GM18517 (cell line): ENCODE results near the gene LST1.
"Not testable (repeated sequence)": the region's sequence is repeated elsewhere in the genome, so short reads cannot be mapped to it uniquely, and the experiment has no call there.

ENCODE experiments used
- ATAC-seq: cut with Tn5 transposase; IDR thresholded peaks from one replicate; pipeline ENCODE4 v1.9.1; 2021; ENCODE audit warnings: mild to moderate bottlenecking, moderate library complexity; ENCODE audit not compliant: unreplicated experiment

The LST1 gene

GRCh38 chr6:31586008-31586407 lies at the start of gene LST1:
LST1 (plus strand) TSS chr6:31586277; CDS start chr6:31587300, 1,023 bp downstream.
- ATAC-seq, result no peak

DNA sequence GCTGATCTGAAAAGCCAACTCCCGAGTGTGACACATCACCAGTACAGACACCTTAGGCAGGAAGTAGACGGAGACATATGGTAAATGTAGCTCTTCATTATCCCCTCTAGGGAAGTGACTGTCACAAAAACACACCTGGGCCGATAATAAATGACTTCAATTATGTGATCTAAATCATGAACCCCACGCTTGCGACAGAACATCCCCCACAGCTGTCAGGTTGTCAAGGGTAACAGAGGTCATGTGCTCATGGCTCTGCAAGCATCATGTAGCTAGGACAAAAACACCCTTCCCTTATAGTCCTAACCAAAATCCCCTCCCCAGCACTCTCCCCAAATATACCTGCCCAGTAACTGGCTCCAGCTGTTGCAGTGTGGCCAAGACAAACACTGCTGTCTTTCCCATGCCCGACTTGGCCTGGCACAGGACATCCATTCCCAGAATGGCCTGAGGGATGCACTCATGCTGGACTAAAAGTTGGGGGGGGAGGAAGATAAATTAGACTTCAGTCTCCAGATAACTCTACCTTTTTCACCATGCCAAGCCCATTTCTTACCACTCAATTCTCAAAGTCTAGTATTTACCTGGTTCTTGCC lies 47.2 kb upstream of the LST1 start:
- ATAC-seq, result no peak

DNA sequence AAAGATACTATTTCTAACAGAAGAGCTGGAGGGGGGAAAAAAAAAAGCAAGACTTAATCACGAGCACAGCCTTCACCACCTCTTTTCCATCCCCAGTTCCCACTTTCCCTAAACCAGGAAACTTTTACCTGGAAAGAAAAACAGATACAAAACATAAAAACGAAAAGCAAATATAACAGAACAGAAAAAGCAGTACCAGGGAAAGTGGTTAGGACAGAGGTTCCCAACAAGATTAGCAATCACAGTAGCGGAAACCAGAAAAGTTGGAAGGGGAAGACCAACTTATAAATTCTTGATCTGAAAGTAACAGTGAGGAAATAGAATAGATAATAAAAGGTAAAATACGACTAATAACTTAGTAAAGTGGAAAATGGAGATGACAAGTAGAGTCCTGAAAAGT lies 45.4 kb upstream of the LST1 start:
- ATAC-seq, result no peak

DNA sequence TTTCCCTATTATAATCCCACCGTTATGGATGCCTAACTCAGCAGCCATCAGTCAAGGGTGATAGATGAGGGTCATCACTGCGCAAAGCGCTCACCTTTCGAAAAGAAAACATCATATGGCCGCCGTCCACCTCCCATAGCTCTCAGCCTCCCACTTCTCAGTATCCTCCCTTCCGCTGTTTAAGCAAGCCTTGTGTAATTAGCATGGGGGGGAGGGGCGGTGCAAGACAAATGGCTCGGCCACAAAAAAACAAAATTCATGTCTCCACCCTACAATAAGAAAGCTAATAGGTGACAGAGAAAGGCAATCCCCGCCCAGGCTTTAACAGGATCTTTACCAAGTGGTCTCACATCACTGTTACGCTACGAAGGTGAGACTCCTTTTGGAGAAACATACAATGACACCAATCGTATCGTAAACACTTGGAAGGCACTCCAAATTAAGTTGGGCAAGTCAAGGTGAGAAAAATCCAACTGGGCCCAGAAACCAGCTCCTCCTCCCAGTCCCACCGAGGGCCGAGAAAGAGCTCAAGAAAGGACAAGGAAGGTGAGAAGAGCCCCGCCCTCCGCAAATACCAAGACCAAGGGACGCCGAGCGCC lies 44.9 kb upstream of the LST1 start:
- no peak for ATAC-seq

DNA sequence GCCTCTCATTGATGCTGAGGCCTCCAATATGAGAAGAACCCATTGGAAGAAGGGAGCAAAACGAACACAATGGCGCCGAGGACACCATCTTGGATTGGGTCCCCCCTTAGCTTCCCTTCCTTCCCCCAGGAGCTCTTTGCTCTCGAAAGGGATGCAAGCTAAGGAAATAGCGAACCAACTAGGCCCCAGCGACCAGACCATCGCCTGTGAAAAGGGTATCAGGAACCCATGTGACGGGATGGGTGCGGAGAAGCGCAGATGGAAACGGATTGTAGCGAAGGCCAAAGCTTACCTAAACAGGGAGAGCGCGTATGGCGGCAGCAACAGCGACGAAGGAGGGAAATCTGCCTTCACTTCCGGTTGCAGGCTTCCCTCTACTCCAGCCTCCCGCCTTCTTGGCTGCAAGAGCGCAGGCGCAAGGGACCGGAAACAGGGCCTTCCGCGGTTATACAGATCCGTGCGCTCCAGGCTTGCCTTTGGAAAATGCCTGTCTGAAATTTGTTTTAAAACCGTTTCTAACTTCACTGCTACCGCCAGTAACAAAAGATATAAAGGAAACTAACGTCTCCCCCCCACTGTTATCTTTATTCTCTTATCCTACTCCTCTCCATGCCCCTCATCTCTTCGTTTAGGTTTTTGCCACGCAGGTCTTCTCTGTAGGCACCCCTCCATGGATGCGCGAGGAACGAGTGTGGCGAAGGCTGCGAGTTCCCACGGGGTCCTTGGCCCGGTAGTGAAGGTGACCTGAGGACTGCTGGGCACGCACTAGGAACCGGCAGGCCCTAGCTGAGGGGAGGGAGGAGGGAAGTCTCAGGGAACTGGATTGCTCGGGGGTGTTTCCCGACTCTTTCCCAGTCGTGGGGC lies 44.2 kb upstream of the LST1 start, which contains the start of gene DDX39B:
Gene DDX39B (minus strand): TSS at position 346 of the 864 bp plus-strand sequence. CDS start 1,471 bp downstream, outside the sequence.
- ATAC-seq, result peak; percentile 63

GRCh38 chr6:31543639-31544038 lies 42.4 kb upstream of the LST1 start:
- ATAC-seq, result no peak

- ATAC-seq, result no peak
Observed at GRCh38 chr6:31544676-31545075, 41.4 kb upstream of the LST1 start.

DNA sequence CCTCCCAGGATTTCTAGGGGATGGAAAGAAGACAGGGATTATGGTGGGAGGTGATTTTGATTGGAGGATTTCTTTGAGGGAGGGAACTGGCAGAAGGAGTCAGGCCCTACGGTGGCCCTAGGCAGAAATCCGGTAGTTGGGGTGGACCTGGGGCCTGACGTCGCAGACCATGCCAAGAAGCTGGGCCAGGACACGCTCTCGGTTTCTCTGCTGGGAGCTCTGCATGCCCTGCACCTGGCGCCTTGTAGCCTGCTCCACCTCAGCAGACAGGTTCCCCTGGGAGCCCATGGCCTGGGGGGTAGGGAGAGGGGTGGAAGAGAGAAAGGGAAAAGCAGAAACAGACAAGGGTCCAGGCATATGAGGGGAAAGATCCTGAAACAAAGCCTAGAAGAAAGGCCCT lies 40.8 kb upstream of the LST1 start:
- no peak for ATAC-seq

DNA sequence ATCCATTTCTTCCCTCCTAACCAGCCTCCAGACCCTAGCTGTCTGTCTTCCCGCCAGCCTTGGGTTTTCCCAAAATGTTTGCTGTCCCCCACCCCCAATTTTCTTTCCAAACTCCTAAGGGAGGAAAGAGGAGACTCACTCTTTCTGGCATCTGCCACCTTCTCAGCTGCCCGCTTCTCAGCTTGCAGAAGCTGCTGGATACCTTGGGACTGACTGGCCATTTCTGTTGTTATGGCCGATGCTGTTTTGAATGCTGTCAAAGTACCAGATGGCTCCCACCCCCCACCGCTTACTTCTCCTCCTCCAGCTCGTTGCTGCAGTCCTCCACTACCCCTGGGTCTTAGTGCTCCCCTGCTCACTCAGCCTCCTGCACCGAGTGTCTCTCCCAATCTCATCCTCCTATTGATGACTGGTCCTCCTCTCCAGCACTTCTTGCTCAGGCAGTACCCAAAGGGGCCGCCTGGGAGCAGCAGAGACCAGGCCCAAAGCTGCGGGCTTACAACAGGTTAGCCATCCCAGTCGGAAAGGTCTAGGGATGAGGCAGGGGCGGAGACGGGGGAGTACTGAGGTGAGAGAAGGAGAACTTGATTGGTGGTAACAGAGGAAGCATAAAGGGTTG lies 39.6 kb upstream of the LST1 start, which contains the start of gene ATP6V1G2:
Gene ATP6V1G2 (minus strand): TSS at position 270 of the 619 bp plus-strand sequence. CDS start 49 bp downstream, at position 221.
- peak; percentile 53 for ATAC-seq

- ATAC-seq, result peak; percentile 50
Observed at GRCh38 chr6:31546958-31547726, 38.9 kb upstream of the LST1 start, which contains the start of gene NFKBIL1. NFKBIL1 (plus strand) TSS chr6:31547608; CDS start chr6:31547695, 87 bp downstream.

- no peak for ATAC-seq
Observed at GRCh38 chr6:31547727-31548543, 38.1 kb upstream of the LST1 start.

DNA sequence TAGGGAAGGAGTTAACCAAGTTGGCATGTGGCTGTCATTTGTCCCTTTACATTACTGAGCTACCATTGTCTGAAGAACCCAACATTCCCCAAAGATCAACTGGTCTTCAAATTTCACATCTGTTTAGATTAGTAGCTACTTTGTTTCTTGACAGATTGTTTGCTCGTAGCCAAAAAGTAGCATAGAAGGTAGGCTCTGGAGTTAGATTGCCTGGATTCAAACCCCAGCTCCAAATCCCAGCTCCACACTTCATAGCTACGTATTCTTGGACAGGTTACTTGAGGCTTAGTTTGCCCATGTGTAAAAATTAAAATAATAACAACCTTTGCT lies 37.6 kb upstream of the LST1 start:
- no peak for ATAC-seq

DNA sequence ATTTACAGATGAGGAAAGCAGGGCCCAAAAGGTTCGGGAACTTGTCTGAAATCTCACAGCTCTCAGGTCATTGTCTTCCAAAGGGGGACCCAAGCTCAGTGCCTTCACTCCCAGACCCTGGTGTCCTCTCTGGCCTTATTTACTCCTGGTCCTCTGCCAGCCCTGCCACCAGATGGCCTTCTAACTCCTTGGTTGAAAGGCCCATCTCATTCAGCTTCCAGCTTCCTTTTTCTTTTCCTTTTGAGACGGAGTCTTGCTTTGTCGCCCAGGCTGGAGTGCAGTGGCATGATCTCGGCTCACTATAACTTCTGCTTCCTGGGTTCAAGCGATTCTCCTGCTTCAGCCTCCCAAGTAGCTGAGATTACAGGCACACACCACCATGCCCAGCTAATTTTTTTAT lies 34.7 kb upstream of the LST1 start:
- ATAC-seq, result not testable (repeated sequence)

GRCh38 chr6:31556307-31556706 lies 29.8 kb upstream of the LST1 start:
- ATAC-seq, result no peak

GRCh38 chr6:31557443-31558317 lies 28.4 kb upstream of the LST1 start:
- ATAC-seq, result no peak

GRCh38 chr6:31558318-31558625 lies 27.8 kb upstream of the LST1 start:
- no peak for ATAC-seq

DNA sequence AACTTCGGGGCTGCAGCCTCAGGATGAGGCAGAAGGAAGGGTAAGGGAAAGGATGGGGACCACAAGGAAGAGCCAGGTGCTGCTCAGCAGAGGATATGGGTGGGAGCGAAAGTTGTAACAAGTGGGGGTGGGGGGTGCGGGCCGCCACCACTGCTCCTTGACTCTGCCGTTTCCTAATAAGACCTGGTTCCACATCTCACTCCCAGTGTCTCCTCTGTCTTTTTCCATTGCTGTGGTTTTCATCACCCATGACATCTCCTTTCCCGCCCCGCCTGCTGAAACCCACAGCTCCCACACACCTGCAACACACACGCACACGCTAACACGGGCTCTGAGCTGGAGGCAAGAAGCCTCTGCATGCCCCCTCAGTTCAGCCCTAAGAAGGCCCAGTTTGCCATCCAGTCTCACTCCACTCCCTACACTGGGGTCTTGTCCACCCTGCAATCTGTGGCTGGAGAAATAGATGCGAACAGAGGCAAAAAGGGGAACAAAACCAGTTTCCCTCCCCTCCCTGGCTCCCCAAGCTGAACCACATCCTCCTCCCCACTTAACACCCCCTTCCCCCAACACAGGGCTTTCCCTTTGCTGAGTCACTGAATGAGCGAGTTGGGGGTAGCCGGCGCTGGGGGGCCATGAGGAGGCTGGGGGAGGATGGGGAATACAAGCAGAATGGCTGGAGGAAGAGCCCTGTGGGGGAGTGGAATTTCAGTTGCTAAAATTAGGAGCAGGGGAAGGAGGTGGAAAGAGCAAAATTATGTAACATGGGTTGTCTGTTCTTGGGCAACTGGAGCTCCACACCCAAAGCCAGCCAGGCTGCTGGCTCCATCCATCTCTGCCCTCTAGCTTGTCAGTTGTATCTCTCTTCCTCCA lies 27.2 kb upstream of the LST1 start:
- no peak for ATAC-seq

GRCh38 chr6:31559606-31559957 lies 26.5 kb upstream of the LST1 start:
- ATAC-seq, result no peak
